Esophagus muscularis mucosa (tissue), 4 donors: ENCODE results near the gene CHCHD3. TPM values are rescaled to one million over a fixed set of nuclear protein-coding genes. Genes with fewer than 3 reads are reported as not detected.

Experiments used
- DNase-seq: peaks from one replicate; pipeline ENCODE4 v3.0.0-alpha.2; 2017; ENCODE audit errors: extremely low spot score
- H3K27ac ChIP-seq, 4 donors: fragments of 200-600 bp; sonication (generic); replicated peaks in 1 of 4; 1 replicate in 3 of 4; 2 replicates in 1 of 4; pipeline ENCODE4 v1.5.1; 2016 to 2019; ENCODE audit warnings: mild to moderate bottlenecking in 1 of 4
- H3K27me3 ChIP-seq, 4 donors: fragments of 200-600 bp; sonication (generic); one replicate each; pipeline versions ENCODE4 v1.5.1 to v1.6.0; 2016 to 2019
- H3K36me3 ChIP-seq, 4 donors: fragments of 200-600 bp; sonication (generic); one replicate each; pipeline ENCODE4 v1.5.1; 2016 to 2019
- H3K4me1 ChIP-seq, 4 donors: fragments of 200-600 bp; sonication (generic); one replicate each; pipeline ENCODE4 v1.5.1; 2016 to 2019
- H3K4me3 ChIP-seq, 4 donors: fragments of 200-600 bp; sonication (generic); 1 replicate in 2 of 4; 2 replicates in 2 of 4; pipeline ENCODE4 v1.5.1; 2016 to 2019; ENCODE audit warnings: mild to moderate bottlenecking in 4 of 4, moderate library complexity in 1 of 4
- H3K9me3 ChIP-seq, 4 donors: fragments of 200-600 bp; sonication (generic); 1 replicate in 3 of 4; 2 replicates in 1 of 4; pipeline ENCODE4 v1.5.1; 2016 to 2019
- EP300 ChIP-seq: sonication (generic); formaldehyde crosslinking; IDR thresholded peaks from one replicate; pipeline ENCODE4 v1.6.1; 2017; ENCODE audit warnings: antibody characterized with exemption
- POLR2A ChIP-seq: fragments of 450-650 bp; IDR thresholded peaks from one replicate; pipeline ENCODE4 v1.6.1; 2017; ENCODE audit warnings: antibody characterized with exemption, moderate library complexity, mild to moderate bottlenecking, low read depth
- POLR2AphosphoS5 ChIP-seq, 2 donors: sonication (generic); formaldehyde crosslinking; IDR thresholded peaks; one replicate each; pipeline ENCODE4 v1.6.1; 2017; ENCODE audit warnings: antibody characterized with exemption in 2 of 2
- WGBS: methylation state at CpG from one replicate; pipeline ENCODE4 v1.1.5; 2018; 5-methylcytosine and 5-hydroxymethylcytosine counted together
- intact Hi-C: fragments of 100-400 bp; cut with DNase I; formaldehyde crosslinking; loops from one replicate; pipeline ENCODE4 v1.15.1; 2023
- total RNA-seq, 4 donors: library from RNA; depleted of rRNA; stranded (reverse); fragments of >200 nt; gene quantifications; one replicate each; pipeline versions ENCODE4 v1.1.0 to v1.2.1, GENCODE V29; 2016
- TF ChIP-seq, protein P1 (sequence below), 3 experiments: fragments of 200-600 bp in 2 of 3; fragments of 450-650 bp in 1 of 3; sonication (generic) in 2 of 3; IDR thresholded peaks; one replicate each; pipeline ENCODE4 v1.5.1; 2017 to 2019; ENCODE audit warnings: antibody characterized with exemption in 3 of 3, mild to moderate bottlenecking in 2 of 3, moderate library complexity in 1 of 3

The CHCHD3 gene
- total RNA-seq, 4 donors from 2014 or later, result 58.6 to 74.3 (median 68.9) TPM

DNA sequence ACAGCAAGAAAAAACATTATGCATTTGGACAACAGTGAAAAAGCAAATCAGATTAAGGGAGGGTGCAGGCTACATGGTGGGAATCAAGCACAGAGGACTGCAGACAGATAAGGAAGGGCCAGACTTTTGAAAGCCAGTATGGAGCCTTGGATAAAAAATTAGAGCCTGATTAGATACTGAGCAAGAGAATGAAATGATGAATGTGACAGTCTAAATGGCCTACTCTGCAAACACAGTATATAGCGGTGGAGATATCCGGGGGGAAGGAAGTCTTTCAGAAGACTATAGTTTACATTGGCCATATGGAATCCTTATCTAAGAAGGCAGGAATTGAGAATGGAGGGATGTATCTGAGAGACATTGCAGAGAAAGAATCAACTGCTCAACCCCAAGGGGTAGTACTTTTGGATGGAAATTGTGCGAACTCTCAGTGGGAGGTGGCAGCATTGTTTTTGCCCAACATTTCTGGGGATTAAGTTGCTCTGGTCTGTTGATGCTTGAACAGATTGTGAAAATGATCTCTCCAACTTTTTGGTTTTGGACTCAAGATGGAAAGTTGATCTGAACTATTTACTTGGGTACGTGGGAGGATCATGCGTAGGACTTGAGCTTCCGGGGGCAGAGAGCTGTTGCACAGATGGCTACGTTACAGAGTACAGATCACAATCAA is 39.4 kb upstream of the CHCHD3 start:
- Histone ChIP-seq H3K27ac (no peak overlapping the region), H3K27me3 (no peaks in the 10 kb centered on the region), H3K4me1 (no peaks in the 10 kb centered on the region), H3K9me3 (no peaks in the 10 kb centered on the region), H3K36me3 (no peaks in the 10 kb centered on the region), H3K4me3 (no peak overlapping the region)
- no peak for DNase-seq
- WGBS, result 83% methylated on average over 7 of the region's 7 CpGs
- TF ChIP-seq EP300, result no peak
- TF ChIP-seq, protein P1, sequence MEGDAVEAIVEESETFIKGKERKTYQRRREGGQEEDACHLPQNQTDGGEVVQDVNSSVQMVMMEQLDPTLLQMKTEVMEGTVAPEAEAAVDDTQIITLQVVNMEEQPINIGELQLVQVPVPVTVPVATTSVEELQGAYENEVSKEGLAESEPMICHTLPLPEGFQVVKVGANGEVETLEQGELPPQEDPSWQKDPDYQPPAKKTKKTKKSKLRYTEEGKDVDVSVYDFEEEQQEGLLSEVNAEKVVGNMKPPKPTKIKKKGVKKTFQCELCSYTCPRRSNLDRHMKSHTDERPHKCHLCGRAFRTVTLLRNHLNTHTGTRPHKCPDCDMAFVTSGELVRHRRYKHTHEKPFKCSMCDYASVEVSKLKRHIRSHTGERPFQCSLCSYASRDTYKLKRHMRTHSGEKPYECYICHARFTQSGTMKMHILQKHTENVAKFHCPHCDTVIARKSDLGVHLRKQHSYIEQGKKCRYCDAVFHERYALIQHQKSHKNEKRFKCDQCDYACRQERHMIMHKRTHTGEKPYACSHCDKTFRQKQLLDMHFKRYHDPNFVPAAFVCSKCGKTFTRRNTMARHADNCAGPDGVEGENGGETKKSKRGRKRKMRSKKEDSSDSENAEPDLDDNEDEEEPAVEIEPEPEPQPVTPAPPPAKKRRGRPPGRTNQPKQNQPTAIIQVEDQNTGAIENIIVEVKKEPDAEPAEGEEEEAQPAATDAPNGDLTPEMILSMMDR (IDR thresholded peaks at IDR 0.05), result no peak
- no peak for TF ChIP-seq POLR2AphosphoS5 (IDR thresholded peaks at IDR 0.05)
- no peak for TF ChIP-seq POLR2A
- intact Hi-C loops, result no loop called here

DNA sequence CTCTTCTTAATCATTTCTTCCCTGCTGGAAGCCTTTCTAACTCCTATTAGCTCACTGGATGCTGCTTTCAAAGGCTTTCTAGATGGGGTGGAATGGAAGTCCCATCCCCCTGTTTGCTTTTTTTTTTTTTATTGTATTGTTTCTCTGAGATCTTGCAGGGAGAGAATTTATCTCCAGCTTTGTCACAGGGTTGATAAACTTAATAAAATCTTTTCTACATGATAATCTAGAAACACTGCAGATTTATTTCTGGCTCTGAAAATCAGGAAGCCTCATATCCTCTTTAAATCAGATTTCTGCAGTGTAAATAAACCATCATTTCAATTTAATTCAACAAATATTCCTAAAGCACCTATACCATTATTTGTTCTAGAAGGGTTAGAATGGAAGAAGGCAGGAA is 37.2 kb upstream of the CHCHD3 start:
- intact Hi-C loops, result no loop called here
- no peak for TF ChIP-seq POLR2AphosphoS5 (IDR thresholded peaks at IDR 0.05)
- TF ChIP-seq, protein P1 (IDR thresholded peaks at IDR 0.05), result no peak
- no peak for TF ChIP-seq POLR2A
- no peak for TF ChIP-seq EP300

DNA sequence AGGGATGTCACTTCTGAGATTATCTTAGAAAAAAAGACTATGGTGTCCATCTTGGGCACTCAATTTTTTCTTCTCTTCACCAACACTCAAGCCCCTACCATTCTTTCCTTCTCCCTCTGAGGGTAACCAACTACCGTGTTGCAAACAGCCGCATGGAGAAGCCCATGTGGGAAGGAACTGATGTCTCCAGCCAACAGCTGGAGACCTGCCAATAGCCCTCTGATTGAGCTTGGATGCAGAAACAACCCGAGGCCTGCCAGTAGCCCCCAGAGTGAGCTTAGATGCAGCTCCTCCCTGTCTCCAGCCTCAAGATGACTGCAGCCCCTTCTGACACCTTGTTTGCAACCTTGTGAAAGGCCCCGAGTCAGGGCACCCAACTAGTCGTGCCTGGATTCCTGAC is 36.4 kb upstream of the CHCHD3 start:
- Histone ChIP-seq H3K27ac (no peak overlapping the region), H3K27me3 (no peaks in the 10 kb centered on the region), H3K36me3 (no peaks in the 10 kb centered on the region), H3K9me3 (no peaks in the 10 kb centered on the region), H3K4me3 (no peak overlapping the region), H3K4me1 (no peaks in the 10 kb centered on the region)
- no peak for TF ChIP-seq EP300
- TF ChIP-seq, protein P1 (IDR thresholded peaks at IDR 0.05), result no peak
- TF ChIP-seq POLR2A, result no peak
- TF ChIP-seq POLR2AphosphoS5 (IDR thresholded peaks at IDR 0.05), result no peak
- no peak for DNase-seq
- 58% methylated on average over 5 of the region's 5 CpGs for WGBS
- intact Hi-C loops, result no loop called here

More for the DNA sequence above, 37.2 kb upstream of the CHCHD3 start:
- Histone ChIP-seq H3K4me3 (no peak overlapping the region), H3K27ac (no peak overlapping the region), H3K9me3 (no peaks in the 10 kb centered on the region), H3K4me1 (no peaks in the 10 kb centered on the region), H3K36me3 (no peaks in the 10 kb centered on the region), H3K27me3 (no peaks in the 10 kb centered on the region)
- DNase-seq, result no peak

DNA sequence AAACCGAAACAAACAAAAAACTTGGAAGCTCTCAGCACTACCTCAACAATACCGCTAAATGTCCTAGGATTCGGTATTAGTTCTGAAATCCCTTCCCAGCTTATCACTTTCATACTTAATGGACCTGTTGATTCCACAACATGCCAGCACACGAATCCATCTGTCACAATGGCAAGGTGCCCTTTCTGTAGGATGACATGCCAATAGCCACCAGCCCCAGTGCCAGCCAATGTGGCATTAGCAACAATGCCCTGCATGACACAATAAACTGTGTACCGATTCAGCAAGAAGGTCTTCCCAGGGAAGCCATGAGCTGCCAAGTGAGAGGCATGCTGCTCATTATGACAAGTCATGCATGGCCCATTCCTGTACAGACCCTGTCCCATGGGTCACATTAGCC is 35.6 kb upstream of the CHCHD3 start:
- Histone ChIP-seq H3K9me3 (no peaks in the 10 kb centered on the region), H3K27ac (no peak overlapping the region), H3K4me3 (no peak overlapping the region), H3K36me3 (no peaks in the 10 kb centered on the region), H3K27me3 (peaks cover 0 to 6% (median 0%) of the 10 kb centered on the region in 4 donors), H3K4me1 (no peaks in the 10 kb centered on the region)
- TF ChIP-seq POLR2A (no peak), EP300 (no peak), POLR2AphosphoS5 (IDR thresholded peaks at IDR 0.05) (no peak)
- TF ChIP-seq, protein P1 (IDR thresholded peaks at IDR 0.05), result no peak
- WGBS, result 76% methylated on average over 4 of the region's 5 CpGs
- DNase-seq, result no peak
- intact Hi-C loops, result no loop called here

DNA sequence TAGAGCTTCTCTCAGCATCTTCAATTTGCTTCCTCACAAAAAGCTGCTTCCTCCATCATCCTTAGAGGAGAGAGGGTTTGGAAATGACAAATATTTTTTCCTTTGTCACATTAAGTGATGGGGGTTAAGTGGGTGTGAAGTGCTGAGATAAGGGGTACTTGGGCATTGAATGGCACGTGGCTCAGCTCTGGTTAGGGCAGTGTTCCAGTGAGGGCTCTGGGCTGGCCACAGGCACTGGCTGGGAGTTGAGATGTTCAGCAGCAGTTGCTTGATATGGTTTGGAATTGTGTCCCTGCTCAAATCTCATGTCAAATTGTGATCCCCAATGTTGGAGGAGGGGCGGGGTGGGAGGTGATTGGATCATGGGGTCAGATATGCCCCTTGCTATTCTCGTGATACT is 33.7 kb upstream of the CHCHD3 start:
- H3K4me3 ChIP-seq, result no peak overlapping the region
- 68% methylated on average over 3 of the region's 3 CpGs for WGBS
- no peak for TF ChIP-seq POLR2A
- TF ChIP-seq EP300, result no peak
- no peak for TF ChIP-seq POLR2AphosphoS5 (IDR thresholded peaks at IDR 0.05)
- TF ChIP-seq, protein P1 (IDR thresholded peaks at IDR 0.05), result no peak
- intact Hi-C loops, result no loop called here
- H3K27ac ChIP-seq, result no peak overlapping the region
- no peaks in the 10 kb centered on the region for H3K36me3 ChIP-seq
- DNase-seq, result no peak
- peaks cover 0 to under 1% (median 0%) of the 10 kb centered on the region in 4 donors for H3K9me3 ChIP-seq
- H3K4me1 ChIP-seq, result no peaks in the 10 kb centered on the region
- H3K27me3 ChIP-seq, result peaks cover 0 to 6% (median 0%) of the 10 kb centered on the region in 4 donors
